KMS-11 (cell line): ENCODE data around the gene THRB.

ENCODE experiments used
- H2AFZ ChIP-seq: fragments of 200-600 bp; sonication (generic); 2 replicates; pipeline ENCODE4 v1.6.1; 2016; ENCODE audit warnings: antibody characterized with exemption, mixed run types, low read depth
- H3K27ac ChIP-seq: fragments of 200-600 bp; sonication (generic); 2 replicates; pipeline ENCODE4 v1.6.1; 2016; ENCODE audit warnings: mild to moderate bottlenecking, mixed run types
- H3K27me3 ChIP-seq: fragments of 200-600 bp; sonication (generic); 2 replicates; pipeline ENCODE4 v1.6.1; 2017; ENCODE audit warnings: mild to moderate bottlenecking, low read depth, mixed run types, moderate library complexity; ENCODE audit not compliant: insufficient read depth
- H3K36me3 ChIP-seq: fragments of 200-600 bp; sonication (generic); 2 replicates; pipeline ENCODE4 v1.6.1; 2017; ENCODE audit warnings: mild to moderate bottlenecking, mixed run types; ENCODE audit not compliant: insufficient read depth
- H3K4me1 ChIP-seq: fragments of 200-600 bp; sonication (generic); 2 replicates; pipeline ENCODE4 v1.6.1; 2016; ENCODE audit warnings: mild to moderate bottlenecking, low read depth, mixed run types; ENCODE audit not compliant: poor library complexity, severe bottlenecking
- H3K4me2 ChIP-seq: fragments of 200-600 bp; sonication (generic); 2 replicates; pipeline ENCODE4 v1.7.0; 2016; ENCODE audit warnings: mild to moderate bottlenecking, mixed run types
- H3K4me3 ChIP-seq: fragments of 200-600 bp; sonication (generic); IDR thresholded peaks from 2 replicates; pipeline ENCODE4 v1.6.1; 2017; ENCODE audit warnings: low read depth, low read length, mixed read lengths; ENCODE audit not compliant: insufficient read depth
- H3K79me2 ChIP-seq: fragments of 200-600 bp; sonication (generic); 2 replicates; pipeline ENCODE4 v1.6.1; 2016; ENCODE audit warnings: low read depth, mixed run types; ENCODE audit not compliant: insufficient read depth
- H3K9ac ChIP-seq: fragments of 200-600 bp; sonication (generic); 2 replicates; pipeline ENCODE4 v1.6.1; 2016; ENCODE audit warnings: mild to moderate bottlenecking, mixed run types
- H4K20me1 ChIP-seq: fragments of 200-600 bp; sonication (generic); 2 replicates; pipeline ENCODE4 v1.6.1; 2016; ENCODE audit warnings: mild to moderate bottlenecking, mixed run types; ENCODE audit not compliant: insufficient read depth
- CTCF ChIP-seq: fragments of 200-600 bp; sonication (generic); conservative IDR thresholded peaks from 2 replicates; pipeline ENCODE4 v1.6.1; 2017; ENCODE audit warnings: low read depth, mild to moderate bottlenecking, antibody characterized with exemption, low read length, moderate library complexity, mixed read lengths

Gene THRB

GRCh38 chr3:24290596-24290995 lies 204.1 kb downstream of the THRB start:
- Histone ChIP-seq H3K4me2 (no peak overlapping the region), H4K20me1 (no peaks in the 10 kb centered on the region), H3K9ac (no peak overlapping the region), H3K27ac (no peak overlapping the region), H3K4me3 (no peak overlapping the region), H3K79me2 (no peaks in the 10 kb centered on the region), H3K4me1 (no peaks in the 10 kb centered on the region), H2AFZ (no peak overlapping the region), H3K27me3 (no peaks in the 10 kb centered on the region), H3K36me3 (no peaks in the 10 kb centered on the region)
- no peak for TF ChIP-seq CTCF

GRCh38 chr3:24288496-24289236 lies 206.0 kb downstream of the THRB start:
- no peaks in the 10 kb centered on the region for H3K4me1 ChIP-seq
- no peak overlapping the region for H3K9ac ChIP-seq
- no peaks in the 10 kb centered on the region for H3K36me3 ChIP-seq
- H3K27me3 ChIP-seq, result no peaks in the 10 kb centered on the region
- TF ChIP-seq CTCF, result no peak
- H3K4me2 ChIP-seq, result no peak overlapping the region
- H2AFZ ChIP-seq, result no peak overlapping the region
- H3K79me2 ChIP-seq, result no peaks in the 10 kb centered on the region
- H3K27ac ChIP-seq, result no peak overlapping the region
- no peak overlapping the region for H3K4me3 ChIP-seq
- no peaks in the 10 kb centered on the region for H4K20me1 ChIP-seq

- H3K4me1 ChIP-seq, result no peaks in the 10 kb centered on the region
- no peak for TF ChIP-seq CTCF
- H3K27me3 ChIP-seq, result no peaks in the 10 kb centered on the region
- no peaks in the 10 kb centered on the region for H3K79me2 ChIP-seq
- H3K27ac ChIP-seq, result no peak overlapping the region
- no peak overlapping the region for H3K4me2 ChIP-seq
- H4K20me1 ChIP-seq, result no peaks in the 10 kb centered on the region
- no peaks in the 10 kb centered on the region for H3K36me3 ChIP-seq
- H3K4me3 ChIP-seq, result no peak overlapping the region
- H3K9ac ChIP-seq, result no peak overlapping the region
- H2AFZ ChIP-seq, result no peak overlapping the region
Measured at GRCh38 chr3:24287755-24288450, 206.7 kb downstream of the THRB start.

GRCh38 chr3:24286405-24286804 lies 208.2 kb downstream of the THRB start:
- Histone ChIP-seq H4K20me1 (no peaks in the 10 kb centered on the region), H3K4me2 (no peak overlapping the region), H3K27ac (no peak overlapping the region), H3K27me3 (no peaks in the 10 kb centered on the region), H3K9ac (no peak overlapping the region), H3K4me1 (no peaks in the 10 kb centered on the region), H2AFZ (no peak overlapping the region), H3K36me3 (no peaks in the 10 kb centered on the region), H3K79me2 (no peaks in the 10 kb centered on the region), H3K4me3 (no peak overlapping the region)
- TF ChIP-seq CTCF, result no peak
